Lung (tissue), 12 donors: Measurements from ENCODE around the gene FEV. TPM values are rescaled to one million over a fixed set of nuclear protein-coding genes. Genes with fewer than 3 reads are reported as not detected.
A peak's percentile ranks its signal among the peaks of the same experiment; 100 is the strongest.

ENCODE experiments used
- ATAC-seq: fragments of 200-7000 bp; cut with Tn5 transposase; one replicate; pipeline ENCODE4 v1.9.1; 2020; ENCODE audit warnings: moderate number of reproducible peaks; ENCODE audit not compliant: insufficient read depth, low FRiP score
- DNase-seq, 3 donors: peaks; one replicate each; pipeline ENCODE4 v3.0.0-alpha.2; 2013 to 2017
- H3K27ac ChIP-seq, 2 donors: one replicate each; pipeline ENCODE4 v1.5.1; 2013; ENCODE audit warnings: mild to moderate bottlenecking in 2 of 2, moderate library complexity in 2 of 2, control low read depth in 1 of 2, inconsistent platforms in 1 of 2, low read depth in 1 of 2, low read length in 1 of 2
- H3K27me3 ChIP-seq, 3 donors: one replicate each; pipeline ENCODE4 v1.5.1; 2013; ENCODE audit warnings: low read length in 2 of 3; ENCODE audit not compliant: control insufficient read depth in 3 of 3, insufficient read depth in 3 of 3
- H3K36me3 ChIP-seq, 4 donors: one replicate each; pipeline ENCODE4 v1.5.1; 2013; ENCODE audit warnings: low read length in 4 of 4, mild to moderate bottlenecking in 1 of 4, moderate library complexity in 1 of 4; ENCODE audit not compliant: control insufficient read depth in 4 of 4, insufficient read depth in 4 of 4
- H3K4me1 ChIP-seq, 5 donors: one replicate each; pipeline ENCODE4 v1.5.1; 2013; ENCODE audit warnings: low read length in 5 of 5, mild to moderate bottlenecking in 2 of 5, moderate library complexity in 1 of 5; ENCODE audit not compliant: control insufficient read depth in 5 of 5, insufficient read depth in 5 of 5
- H3K4me3 ChIP-seq: one replicate; pipeline ENCODE4 v1.5.1; 2013; ENCODE audit warnings: mild to moderate bottlenecking, control low read depth, moderate library complexity
- H3K9ac ChIP-seq, 2 donors: one replicate each; pipeline ENCODE4 v1.5.1; 2013; ENCODE audit warnings: low read length in 2 of 2, control low read depth in 1 of 2; ENCODE audit not compliant: insufficient read depth in 1 of 2
- H3K9me3 ChIP-seq, 4 donors: one replicate each; pipeline ENCODE4 v1.5.1; 2013; ENCODE audit warnings: low read length in 3 of 4, mild to moderate bottlenecking in 1 of 4, moderate library complexity in 1 of 4; ENCODE audit not compliant: control insufficient read depth in 4 of 4, insufficient read depth in 3 of 4
- CTCF ChIP-seq: IDR thresholded peaks from 2 replicates; pipeline ENCODE4 v1.5.1; 2012; ENCODE audit warnings: mild to moderate bottlenecking; ENCODE audit errors: control extremely low read depth, extremely low read depth
- WGBS, 2 donors: extraction: QIAGEN DNeasy Blood & Tissue Kit; methylation state at CpG; one replicate each; pipeline ENCODE4 v1.1.7; 2013; 5-methylcytosine and 5-hydroxymethylcytosine counted together
- polyA plus RNA-seq, 2 donors: library from polyadenylated mRNA; stranded (reverse); fragments of 200-250 nt; gene quantifications; one replicate each; pipeline ENCODE4 v1.2.1, GENCODE V29; 2013
- total RNA-seq, 2 donors: library from RNA; depleted of rRNA in 1 of 2; stranded (reverse); fragments of >200 nt in 1 of 2; gene quantifications; one replicate each; pipeline ENCODE4 v1.2.1, GENCODE V29; 2014 to 2021
- donor health status: control.
- donor health status: control.
- donor health status: Bipolar disorder and iron deficiency.
- donor health status: healthy.
- donor health status: DM: yes; HTN: yes; CAD: no.

FEV gene
- total and polyA plus RNA-seq, 4 donors, result not detected

- WGBS, 2 donors, result 6 to 9% methylated on average over 28 of the region's 28 CpGs
- no peak for ATAC-seq
Measured at GRCh38 chr2:218982586-218983262, 2.3 kb downstream of the FEV start.

GRCh38 chr2:218981881-218982585 is 3.0 kb downstream of the FEV start:
- ATAC-seq (peak; percentile 27), DNase-seq (peak in 2 of 3 donors; percentile 24 to 38)
- H3K4me1 ChIP-seq, result peaks cover 0 to 27% (median 6%) of the 10 kb centered on the region in 5 donors
- no peaks in the 10 kb centered on the region for H3K36me3 ChIP-seq
- no peaks in the 10 kb centered on the region for H3K9me3 ChIP-seq
- WGBS, 2 donors, result 1% methylated on average over 67 to 69 of the region's 69 CpGs
- H3K4me3 ChIP-seq, result no peak overlapping the region
- no peak overlapping the region for H3K9ac ChIP-seq
- no peak overlapping the region for H3K27ac ChIP-seq
- no peak for TF ChIP-seq CTCF
- H3K27me3 ChIP-seq, result peaks cover 13 to 81% (median 70%) of the 10 kb centered on the region in 3 donors

More at GRCh38 chr2:218982586-218983262, 2.3 kb downstream of the FEV start:
- Histone ChIP-seq H3K9ac (no peak overlapping the region), H3K4me3 (no peak overlapping the region), H3K4me1 (peaks cover 0 to 27% (median 6%) of the 10 kb centered on the region in 5 donors), H3K9me3 (no peaks in the 10 kb centered on the region), H3K27me3 (peaks cover 18 to 81% (median 71%) of the 10 kb centered on the region in 3 donors), H3K27ac (no peak overlapping the region), H3K36me3 (no peaks in the 10 kb centered on the region)
- no peak for TF ChIP-seq CTCF
- DNase-seq, result peak in 1 of 3 donors; percentile 13

GRCh38 chr2:218981390-218981880 is 3.5 kb downstream of the FEV start:
- Histone ChIP-seq H3K27ac (no peak overlapping the region), H3K4me1 (peaks cover 0 to 27% (median 6%) of the 10 kb centered on the region in 5 donors), H3K4me3 (no peak overlapping the region), H3K27me3 (peaks cover 8 to 81% (median 70%) of the 10 kb centered on the region in 3 donors), H3K9me3 (no peaks in the 10 kb centered on the region), H3K36me3 (no peaks in the 10 kb centered on the region), H3K9ac (no peak overlapping the region)
- DNase-seq (peak in 1 of 3 donors; percentile 10), ATAC-seq (no peak)
- TF ChIP-seq CTCF, result no peak
- WGBS, 2 donors, result 2 to 3% methylated on average over 40 to 46 of the region's 46 CpGs
